ENCODE data around the gene SCGB1A1.
"Not testable (repeated sequence)": the region's sequence is repeated elsewhere in the genome, so short reads cannot be mapped to it uniquely, and the experiment has no call there.

Gene SCGB1A1

GRCh38 chr11:62423012-62423411 lies 4.2 kb downstream of the SCGB1A1 start:
- no peak for DNase-seq

- DNase-seq, result no peak
These were observed 8.9 kb downstream of the SCGB1A1 start for GRCh38 chr11:62427630-62428233.

GRCh38 chr11:62428871-62429560 lies 10.2 kb downstream of the SCGB1A1 start:
- DNase-seq, result no peak

GRCh38 chr11:62430425-62430824 lies 11.6 kb downstream of the SCGB1A1 start:
- no peak for DNase-seq

- DNase-seq, result no peak
These were observed 12.5 kb downstream of the SCGB1A1 start for GRCh38 chr11:62431171-62431901.

GRCh38 chr11:62432695-62433094 lies 13.9 kb downstream of the SCGB1A1 start:
- DNase-seq, result no peak

- no peak for DNase-seq
These were observed 14.5 kb downstream of the SCGB1A1 start for GRCh38 chr11:62433141-62433903.

- DNase-seq, result no peak
These were observed 15.1 kb downstream of the SCGB1A1 start for GRCh38 chr11:62433904-62434276.

GRCh38 chr11:62435846-62436660 lies 17.2 kb downstream of the SCGB1A1 start:
- no peak for DNase-seq

GRCh38 chr11:62437616-62438015 lies 18.8 kb downstream of the SCGB1A1 start:
- DNase-seq, result no peak

- no peak for DNase-seq
These were observed 19.8 kb downstream of the SCGB1A1 start for GRCh38 chr11:62438641-62439040.

- DNase-seq, result no peak
These were observed 21.2 kb downstream of the SCGB1A1 start for GRCh38 chr11:62439785-62440602.

GRCh38 chr11:62443390-62444235 lies 24.8 kb downstream of the SCGB1A1 start:
- no peak for DNase-seq

- DNase-seq, result peak; percentile 23
These were observed 25.5 kb downstream of the SCGB1A1 start for GRCh38 chr11:62444236-62444833.

GRCh38 chr11:62444835-62445234 lies 26.0 kb downstream of the SCGB1A1 start:
- no peak for DNase-seq

- DNase-seq, result no peak
These were observed 26.5 kb downstream of the SCGB1A1 start for GRCh38 chr11:62445314-62445740.

GRCh38 chr11:62446091-62446490 lies 27.3 kb downstream of the SCGB1A1 start:
- no peak for DNase-seq

GRCh38 chr11:62449451-62449851 lies 30.6 kb downstream of the SCGB1A1 start:
- DNase-seq, result no peak

- not testable (repeated sequence) for DNase-seq
These were observed 31.1 kb downstream of the SCGB1A1 start for GRCh38 chr11:62449912-62450311.

Data from NCI-H2081 treated with DMSO at 0.1 percent for 48 hours (cell line).